ENCODE data around the gene NUDT22. TPM values are rescaled to one million over a fixed set of nuclear protein-coding genes. Genes with fewer than 3 reads are reported as not detected.

Gene NUDT22
- total RNA-seq, 1 donor, result 19.4 TPM

- H3K9me3 ChIP-seq (ENCODE audit: low read depth, low read length), result no peaks in the 10 kb centered on the region
- H3K4me1 ChIP-seq (ENCODE audit: insufficient read depth, low read length), result peaks cover 72% of the 10 kb centered on the region
- no peaks in the 10 kb centered on the region for H3K27me3 ChIP-seq (ENCODE audit: insufficient read depth, low read length)
- peak overlapping the region; percentile 67 for H3K4me3 ChIP-seq (ENCODE audit: low read length)
Measured at GRCh38 chr11:64230985-64231365, 4.9 kb downstream of the NUDT22 start.

- Histone ChIP-seq H3K4me3 (ENCODE audit: low read length) (no peak overlapping the region), H3K4me1 (ENCODE audit: insufficient read depth, low read length) (peaks cover 72% of the 10 kb centered on the region), H3K27me3 (ENCODE audit: insufficient read depth, low read length) (no peaks in the 10 kb centered on the region), H3K9me3 (ENCODE audit: low read depth, low read length) (no peaks in the 10 kb centered on the region)
Measured at GRCh38 chr11:64231546-64231945, 5.5 kb downstream of the NUDT22 start.

DNA sequence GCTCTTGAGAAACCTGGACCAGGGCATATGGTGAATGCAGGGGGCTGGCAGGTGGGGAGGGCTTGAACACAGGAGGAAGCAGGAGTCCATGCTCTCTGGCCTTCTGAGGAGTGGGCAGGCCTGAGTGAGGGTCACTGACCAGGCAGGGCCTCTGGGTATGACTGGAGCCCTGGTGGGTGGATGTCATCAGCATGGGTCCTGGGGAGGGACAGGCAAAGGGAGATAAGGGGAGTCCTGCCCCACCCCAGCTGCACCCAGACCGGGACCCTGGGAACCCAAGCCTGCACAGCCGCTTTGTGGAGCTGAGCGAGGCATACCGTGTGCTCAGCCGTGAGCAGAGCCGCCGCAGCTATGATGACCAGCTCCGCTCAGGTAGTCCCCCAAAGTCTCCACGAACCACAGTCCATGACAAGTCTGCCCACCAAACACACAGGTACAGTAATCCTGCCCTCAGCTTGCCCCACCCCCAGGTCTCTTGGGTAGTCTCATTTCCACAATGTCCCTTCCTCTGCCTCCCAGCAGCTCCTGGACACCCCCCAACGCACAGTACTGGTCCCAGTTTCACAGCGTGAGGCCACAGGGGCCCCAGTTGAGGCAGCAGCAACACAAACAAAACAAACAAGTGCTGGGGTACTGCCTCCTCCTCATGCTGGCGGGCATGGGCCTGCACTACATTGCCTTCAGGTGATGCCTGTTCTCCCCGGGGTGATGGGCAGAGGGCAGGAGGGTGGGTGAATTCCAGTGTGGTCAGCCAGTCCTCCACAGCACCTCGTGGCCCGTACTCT, 6.3 kb downstream of the NUDT22 start:
- no peak overlapping the region for H3K4me3 ChIP-seq (ENCODE audit: low read length)
- no peaks in the 10 kb centered on the region for H3K9me3 ChIP-seq (ENCODE audit: low read depth, low read length)
- H3K27me3 ChIP-seq (ENCODE audit: insufficient read depth, low read length), result no peaks in the 10 kb centered on the region
- H3K4me1 ChIP-seq (ENCODE audit: insufficient read depth, low read length), result peaks cover 65% of the 10 kb centered on the region

DNA sequence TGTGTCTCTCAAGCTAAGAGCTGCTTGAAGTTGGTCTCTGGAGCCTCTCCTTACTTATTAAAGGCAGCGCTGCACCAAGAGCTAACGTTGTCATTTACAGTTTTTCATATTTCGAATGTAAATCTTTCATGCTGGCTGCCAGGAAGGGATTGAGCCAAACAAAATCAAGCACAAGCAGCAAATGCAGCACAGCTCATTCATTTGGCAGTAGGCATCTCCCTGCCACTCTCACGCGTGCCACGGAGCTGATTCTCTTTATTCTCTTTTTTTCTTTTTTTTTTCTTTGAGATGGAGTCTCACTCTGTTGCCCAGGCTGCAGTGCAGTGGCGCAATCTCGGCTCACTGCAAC, 6.9 kb downstream of the NUDT22 start:
- Histone ChIP-seq H3K4me1 (ENCODE audit: insufficient read depth, low read length) (peaks cover 65% of the 10 kb centered on the region), H3K4me3 (ENCODE audit: low read length) (no peak overlapping the region), H3K9me3 (ENCODE audit: low read depth, low read length) (no peaks in the 10 kb centered on the region), H3K27me3 (ENCODE audit: insufficient read depth, low read length) (no peaks in the 10 kb centered on the region)

DNA sequence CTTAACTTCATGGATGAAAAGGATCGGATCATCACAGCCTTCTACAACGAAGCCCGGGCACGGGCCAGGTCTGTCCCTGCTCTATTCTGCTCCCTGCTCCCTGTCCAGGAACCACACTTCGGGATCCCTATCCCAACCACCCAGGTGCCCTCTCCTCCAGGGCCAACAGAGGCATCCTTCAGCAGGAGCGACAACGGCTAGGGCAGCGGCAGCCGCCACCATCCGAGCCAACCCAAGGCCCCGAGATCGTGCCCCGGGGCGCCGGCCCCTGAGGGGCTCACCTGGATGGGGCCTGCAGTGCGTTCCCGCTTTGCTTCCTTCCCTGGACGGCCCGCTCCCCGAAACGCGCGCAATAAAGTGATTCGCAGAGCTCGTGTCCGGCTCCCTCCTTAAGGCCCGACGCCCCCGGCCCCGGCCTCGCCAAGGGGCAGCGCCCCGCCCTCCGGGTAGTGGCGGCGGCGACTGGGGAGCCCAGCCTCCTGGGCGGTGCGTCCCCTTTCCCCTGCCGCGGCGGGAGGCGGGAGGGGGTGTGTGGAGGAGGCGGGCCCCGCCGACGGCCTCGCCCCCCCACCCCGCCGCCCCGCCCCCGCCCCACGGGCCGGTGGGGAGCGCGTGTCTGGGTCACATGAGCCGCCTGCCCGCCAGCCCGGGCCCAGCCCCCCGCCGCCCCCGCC, 8.0 kb downstream of the NUDT22 start, which contains the start of gene VEGFB:
VEGFB (plus strand) TSS at position 672 of the 674 bp plus-strand sequence. CDS start 250 bp downstream, outside the sequence.
- Histone ChIP-seq H3K4me1 (ENCODE audit: insufficient read depth, low read length) (peaks cover 72% of the 10 kb centered on the region), H3K9me3 (ENCODE audit: low read depth, low read length) (no peaks in the 10 kb centered on the region), H3K4me3 (ENCODE audit: low read length) (peak within 1 kb of the TSS; percentile 42)

GRCh38 chr11:64234647-64235379, 8.7 kb downstream of the NUDT22 start:
- peak overlapping the region; percentile 42 for H3K4me3 ChIP-seq (ENCODE audit: low read length)
- H3K27me3 ChIP-seq (ENCODE audit: insufficient read depth, low read length), result no peaks in the 10 kb centered on the region
- peaks cover 72% of the 10 kb centered on the region for H3K4me1 ChIP-seq (ENCODE audit: insufficient read depth, low read length)
- H3K9me3 ChIP-seq (ENCODE audit: low read depth, low read length), result no peaks in the 10 kb centered on the region

More for the DNA sequence above, 8.0 kb downstream of the NUDT22 start, which contains the start of gene VEGFB:
- H3K27me3 ChIP-seq (ENCODE audit: insufficient read depth, low read length), result no peaks in the 10 kb centered on the region

DNA sequence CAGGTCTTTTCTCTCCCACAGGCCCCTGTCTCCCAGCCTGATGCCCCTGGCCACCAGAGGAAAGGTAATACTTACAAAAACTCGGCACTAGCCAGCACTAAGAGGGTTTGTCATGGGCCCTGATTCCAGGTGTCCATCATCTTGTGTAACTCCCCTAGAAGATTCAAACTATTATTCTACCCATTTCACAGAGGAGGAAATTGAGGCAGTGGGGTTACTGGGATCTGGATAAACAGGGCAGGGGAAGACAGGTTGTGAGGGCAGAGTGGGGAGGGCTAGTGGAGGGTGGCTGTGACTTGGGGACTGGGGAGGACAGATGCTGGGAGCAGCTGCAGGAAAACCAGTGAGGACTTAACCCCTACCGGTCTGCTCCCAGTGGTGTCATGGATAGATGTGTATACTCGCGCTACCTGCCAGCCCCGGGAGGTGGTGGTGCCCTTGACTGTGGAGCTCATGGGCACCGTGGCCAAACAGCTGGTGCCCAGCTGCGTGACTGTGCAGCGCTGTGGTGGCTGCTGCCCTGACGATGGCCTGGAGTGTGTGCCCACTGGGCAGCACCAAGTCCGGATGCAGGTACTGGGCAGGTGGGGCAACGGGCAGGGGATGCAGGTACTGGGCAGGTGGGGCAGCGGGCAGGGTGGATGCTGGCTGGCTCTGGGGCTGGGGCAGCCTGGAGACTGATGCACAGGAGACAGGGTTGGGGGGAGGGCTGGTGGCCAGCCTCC, 9.5 kb downstream of the NUDT22 start:
- Histone ChIP-seq H3K4me3 (ENCODE audit: low read length) (peak overlapping the region; percentile 42), H3K4me1 (ENCODE audit: insufficient read depth, low read length) (peaks cover 76% of the 10 kb centered on the region), H3K27me3 (ENCODE audit: insufficient read depth, low read length) (no peaks in the 10 kb centered on the region), H3K9me3 (ENCODE audit: low read depth, low read length) (no peaks in the 10 kb centered on the region)

DNA sequence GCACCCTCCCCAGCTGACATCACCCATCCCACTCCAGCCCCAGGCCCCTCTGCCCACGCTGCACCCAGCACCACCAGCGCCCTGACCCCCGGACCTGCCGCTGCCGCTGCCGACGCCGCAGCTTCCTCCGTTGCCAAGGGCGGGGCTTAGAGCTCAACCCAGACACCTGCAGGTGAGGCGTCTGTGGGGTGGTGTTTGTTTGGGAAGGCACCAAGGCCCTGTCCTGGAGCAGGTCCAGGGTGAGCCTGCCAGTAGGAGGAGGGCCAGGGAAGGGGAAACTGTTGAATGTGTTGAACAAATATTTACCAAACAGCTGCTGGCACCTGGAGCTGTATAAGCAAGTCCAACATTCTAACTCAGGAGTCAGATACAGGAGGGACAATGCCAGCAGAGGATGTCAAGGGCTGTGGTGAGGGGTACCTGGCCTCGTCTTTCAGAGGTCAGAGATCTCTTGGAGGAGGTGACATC, 11.4 kb downstream of the NUDT22 start:
- H3K9me3 ChIP-seq (ENCODE audit: low read depth, low read length), result no peaks in the 10 kb centered on the region
- peaks cover 67% of the 10 kb centered on the region for H3K4me1 ChIP-seq (ENCODE audit: insufficient read depth, low read length)
- H3K4me3 ChIP-seq (ENCODE audit: low read length), result no peak overlapping the region
- no peaks in the 10 kb centered on the region for H3K27me3 ChIP-seq (ENCODE audit: insufficient read depth, low read length)

GRCh38 chr11:64238076-64238475, 12.0 kb downstream of the NUDT22 start:
- peaks cover 70% of the 10 kb centered on the region for H3K4me1 ChIP-seq (ENCODE audit: insufficient read depth, low read length)
- H3K9me3 ChIP-seq (ENCODE audit: low read depth, low read length), result no peaks in the 10 kb centered on the region
- H3K4me3 ChIP-seq (ENCODE audit: low read length), result no peak overlapping the region
- no peaks in the 10 kb centered on the region for H3K27me3 ChIP-seq (ENCODE audit: insufficient read depth, low read length)

- H3K4me3 ChIP-seq (ENCODE audit: low read length), result no peak overlapping the region
- H3K27me3 ChIP-seq (ENCODE audit: insufficient read depth, low read length), result no peaks in the 10 kb centered on the region
- H3K9me3 ChIP-seq (ENCODE audit: low read depth, low read length), result no peaks in the 10 kb centered on the region
- H3K4me1 ChIP-seq (ENCODE audit: insufficient read depth, low read length), result peaks cover 70% of the 10 kb centered on the region
Measured at GRCh38 chr11:64238999-64239398, 12.9 kb downstream of the NUDT22 start.

DNA sequence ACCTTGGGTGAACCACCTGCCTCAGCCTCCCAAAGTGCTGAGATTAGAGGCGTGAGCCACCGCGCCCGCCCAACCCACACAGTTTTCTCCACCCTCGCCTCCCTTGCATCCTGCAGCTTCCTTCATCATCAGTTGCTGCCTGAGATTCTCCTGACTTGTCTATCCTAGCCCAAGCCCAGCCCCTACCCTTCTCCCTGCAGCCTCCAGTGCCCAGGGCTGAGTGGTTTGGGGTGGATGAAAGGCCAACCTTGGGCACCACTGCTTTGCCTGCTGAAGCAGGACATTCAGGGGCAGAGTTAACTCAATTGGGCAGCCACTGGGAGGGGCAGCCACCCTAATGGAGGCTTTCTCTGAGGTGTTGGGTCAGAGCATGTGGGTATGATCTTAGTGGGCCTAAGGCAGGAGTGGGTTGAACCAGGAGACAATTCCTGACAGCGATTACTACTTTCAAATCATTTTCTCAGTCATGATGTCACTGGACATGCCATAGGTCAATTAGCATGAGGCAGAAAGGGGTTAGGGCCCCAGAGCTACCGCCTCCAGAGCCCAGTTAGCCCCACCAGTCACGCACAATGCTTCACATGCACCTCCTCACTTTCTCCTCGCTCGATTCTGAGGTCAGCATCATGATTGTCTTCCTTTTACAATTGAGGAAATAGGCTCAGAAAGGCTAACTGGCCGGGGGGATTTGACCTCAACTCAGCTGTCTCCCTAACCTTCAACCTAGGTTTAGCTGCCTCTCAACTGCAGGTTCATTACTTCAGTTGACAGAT, 13.8 kb downstream of the NUDT22 start:
- peak overlapping the region; percentile 71 for H3K4me3 ChIP-seq (ENCODE audit: low read length)
- H3K9me3 ChIP-seq (ENCODE audit: low read depth, low read length), result no peaks in the 10 kb centered on the region
- no peaks in the 10 kb centered on the region for H3K27me3 ChIP-seq (ENCODE audit: insufficient read depth, low read length)
- H3K4me1 ChIP-seq (ENCODE audit: insufficient read depth, low read length), result peaks cover 69% of the 10 kb centered on the region

- peak within 1 kb of the TSS; percentile 71 for H3K4me3 ChIP-seq (ENCODE audit: low read length)
- peaks cover 69% of the 10 kb centered on the region for H3K4me1 ChIP-seq (ENCODE audit: insufficient read depth, low read length)
- H3K27me3 ChIP-seq (ENCODE audit: insufficient read depth, low read length), result no peaks in the 10 kb centered on the region
Measured at GRCh38 chr11:64240435-64241240, 14.6 kb downstream of the NUDT22 start, which contains the start of gene FKBP2. TSS of gene FKBP2 (plus strand) at chr11:64241095. CDS start at chr11:64242388, 1,293 bp downstream.

DNA sequence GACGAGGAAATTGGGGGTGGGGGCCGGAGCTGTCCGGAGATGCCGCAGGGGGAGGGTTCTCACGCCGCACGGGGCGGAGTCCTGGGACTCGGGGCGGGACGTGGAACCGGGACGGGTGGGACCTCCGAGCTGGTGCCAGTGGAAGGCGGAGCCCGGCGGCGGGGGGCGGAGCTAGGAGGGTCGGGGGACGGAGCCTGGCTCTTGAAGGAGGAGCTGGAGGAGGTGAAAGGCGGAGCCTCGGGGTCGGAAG, 15.1 kb downstream of the NUDT22 start:
- Histone ChIP-seq H3K4me1 (ENCODE audit: insufficient read depth, low read length) (peaks cover 69% of the 10 kb centered on the region), H3K9me3 (ENCODE audit: low read depth, low read length) (no peaks in the 10 kb centered on the region), H3K4me3 (ENCODE audit: low read length) (peak overlapping the region; percentile 71), H3K27me3 (ENCODE audit: insufficient read depth, low read length) (no peaks in the 10 kb centered on the region)

More at GRCh38 chr11:64240435-64241240, 14.6 kb downstream of the NUDT22 start, which contains the start of gene FKBP2:
- no peaks in the 10 kb centered on the region for H3K9me3 ChIP-seq (ENCODE audit: low read depth, low read length)
